Measurements from ENCODE around the gene RNF220.
A peak's percentile ranks its signal among the peaks of the same experiment; 100 is the strongest.

Gene RNF220

DNA sequence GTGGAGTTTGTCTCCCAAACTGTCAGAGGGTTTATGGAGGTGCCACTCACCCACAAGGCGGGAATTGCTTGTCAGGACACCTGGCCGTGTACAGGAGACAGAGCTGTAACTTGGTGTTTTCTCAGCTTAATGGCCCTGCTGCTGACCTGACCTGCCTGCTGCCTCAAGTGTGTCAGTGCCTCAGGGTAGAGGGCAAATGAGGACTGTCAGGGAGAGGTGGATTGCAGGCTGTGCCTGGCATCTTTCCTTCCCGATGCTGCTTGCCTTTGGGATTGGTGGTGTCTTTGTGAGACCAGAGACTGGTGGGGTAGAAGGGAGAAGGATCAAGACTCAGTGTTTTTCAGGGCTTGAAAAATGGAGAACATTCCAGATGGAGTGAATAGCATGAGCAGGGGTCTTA, 237.9 kb downstream of the RNF220 start:
- Histone ChIP-seq H3K36me3 (ENCODE audit: control insufficient read depth, insufficient read depth, low read length) (peaks cover 32% of the 10 kb centered on the region), H3K27ac (ENCODE audit: low read depth, low read length) (peak overlapping the region; percentile 96), H3K4me3 (ENCODE audit: low read length) (no peak overlapping the region), H3K9ac (ENCODE audit: low read length) (peak overlapping the region; percentile 8), H3K4me1 (ENCODE audit: control insufficient read depth, insufficient read depth, low read length) (peaks cover 65% of the 10 kb centered on the region), H3K27me3 (ENCODE audit: control insufficient read depth, insufficient read depth, low read length) (no peaks in the 10 kb centered on the region)

DNA sequence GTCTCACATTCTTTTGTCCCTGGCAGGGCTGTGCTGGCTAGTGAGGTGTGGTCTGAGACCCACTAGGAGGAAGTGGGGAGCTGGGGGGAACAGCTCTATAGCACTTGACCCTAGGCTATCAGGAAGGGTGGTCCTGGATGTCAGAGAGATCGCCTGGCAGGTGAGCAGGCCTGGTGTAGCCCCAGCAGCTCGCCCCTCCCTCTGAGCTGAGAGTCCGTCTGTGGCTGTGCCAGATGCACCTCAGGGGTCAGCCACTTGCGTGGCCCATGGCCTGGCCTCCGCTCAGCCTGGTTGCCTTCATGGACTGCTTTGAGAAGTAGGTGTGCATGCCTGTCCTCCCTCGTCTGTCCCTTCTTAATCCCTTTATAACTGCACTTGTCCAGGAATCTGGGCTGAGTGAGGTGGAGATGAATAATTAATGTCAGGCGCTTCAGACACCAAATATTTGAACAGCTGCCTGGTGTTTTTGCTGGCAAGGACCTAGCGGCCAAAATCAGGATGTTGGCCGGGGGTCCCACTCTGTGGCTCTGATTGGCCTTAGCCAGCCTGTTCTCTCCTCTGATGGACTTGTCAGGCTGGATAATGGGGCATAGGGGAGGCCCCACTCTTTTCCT, 238.8 kb downstream of the RNF220 start:
- Histone ChIP-seq H3K9ac (ENCODE audit: low read length) (no peak overlapping the region), H3K36me3 (ENCODE audit: control insufficient read depth, insufficient read depth, low read length) (peaks cover 32% of the 10 kb centered on the region), H3K4me3 (ENCODE audit: low read length) (no peak overlapping the region), H3K27me3 (ENCODE audit: control insufficient read depth, insufficient read depth, low read length) (no peaks in the 10 kb centered on the region), H3K4me1 (ENCODE audit: control insufficient read depth, insufficient read depth, low read length) (peaks cover 56% of the 10 kb centered on the region), H3K27ac (ENCODE audit: low read depth, low read length) (peak overlapping the region; percentile 96)

DNA sequence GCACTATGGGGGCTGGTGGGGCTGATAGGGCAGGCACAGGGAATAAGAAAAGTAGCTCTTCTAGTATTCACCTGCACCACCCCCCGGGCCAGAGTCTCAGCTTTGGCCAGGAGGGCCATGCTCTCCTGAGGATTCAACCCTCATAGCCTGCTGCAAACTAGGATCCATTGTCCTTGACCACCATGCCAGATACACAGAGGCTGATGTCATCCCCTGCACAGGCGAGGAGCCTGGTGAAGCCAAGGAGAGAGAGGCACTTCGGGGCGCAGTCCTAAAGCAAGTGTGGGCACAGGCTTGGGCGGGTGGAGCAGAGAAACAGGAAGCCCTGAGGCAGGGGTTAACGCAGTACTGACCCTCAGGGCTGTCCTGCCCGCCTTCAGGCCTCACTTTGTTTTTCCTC, 239.8 kb downstream of the RNF220 start:
- H3K36me3 ChIP-seq (ENCODE audit: control insufficient read depth, insufficient read depth, low read length): peaks cover 40% of the 10 kb centered on the region
- H3K27ac ChIP-seq (ENCODE audit: low read depth, low read length): peak overlapping the region; percentile 96
- no peak overlapping the region for H3K9ac ChIP-seq (ENCODE audit: low read length)
- H3K4me1 ChIP-seq (ENCODE audit: control insufficient read depth, insufficient read depth, low read length): peaks cover 53% of the 10 kb centered on the region
- no peaks in the 10 kb centered on the region for H3K27me3 ChIP-seq (ENCODE audit: control insufficient read depth, insufficient read depth, low read length)
- no peak overlapping the region for H3K4me3 ChIP-seq (ENCODE audit: low read length)

DNA sequence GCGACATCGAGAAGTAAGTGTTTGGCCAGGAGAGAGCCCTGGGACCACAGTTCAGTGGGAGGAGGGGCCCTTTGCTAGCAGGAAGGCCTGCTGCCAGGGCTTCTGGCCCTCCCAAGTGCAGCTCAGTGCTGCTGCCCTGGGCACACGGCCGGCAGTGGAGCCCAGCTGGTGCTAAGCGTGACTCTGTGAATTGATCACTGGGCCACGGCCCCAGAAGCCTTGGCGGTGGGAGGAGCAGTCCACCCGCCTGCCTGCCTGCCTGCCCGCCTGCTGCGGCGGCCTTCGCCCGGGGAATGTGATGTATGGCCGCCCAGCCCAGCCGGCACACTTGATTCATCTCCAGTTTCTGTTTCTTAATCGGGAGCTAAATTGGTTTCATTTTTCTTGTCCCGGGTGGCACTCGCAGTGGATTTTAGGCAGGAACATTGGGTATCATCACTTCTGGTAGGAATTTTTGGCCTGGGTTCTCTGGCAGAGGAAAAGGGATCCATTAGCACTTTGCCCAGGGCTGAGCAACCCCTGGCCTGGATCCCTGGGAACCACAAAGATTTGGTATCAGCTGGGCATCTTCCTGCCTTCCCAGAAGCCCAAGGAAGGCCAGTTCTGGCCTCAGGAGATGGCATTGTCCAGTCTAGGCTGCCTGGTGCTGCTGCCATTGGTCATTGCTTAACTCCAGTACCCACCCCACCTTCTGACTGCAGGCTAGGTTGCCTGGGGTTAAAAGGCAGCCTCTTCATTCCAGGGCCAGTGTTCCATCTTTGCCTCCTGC, 240.6 kb downstream of the RNF220 start:
- H3K27me3 ChIP-seq (ENCODE audit: control insufficient read depth, insufficient read depth, low read length): no peaks in the 10 kb centered on the region
- peak overlapping the region; percentile 5 for H3K9ac ChIP-seq (ENCODE audit: low read length)
- H3K4me3 ChIP-seq (ENCODE audit: low read length): peak overlapping the region; percentile 42
- H3K36me3 ChIP-seq (ENCODE audit: control insufficient read depth, insufficient read depth, low read length): peaks cover 48% of the 10 kb centered on the region
- peak overlapping the region; percentile 96 for H3K27ac ChIP-seq (ENCODE audit: low read depth, low read length)
- peaks cover 53% of the 10 kb centered on the region for H3K4me1 ChIP-seq (ENCODE audit: control insufficient read depth, insufficient read depth, low read length)

DNA sequence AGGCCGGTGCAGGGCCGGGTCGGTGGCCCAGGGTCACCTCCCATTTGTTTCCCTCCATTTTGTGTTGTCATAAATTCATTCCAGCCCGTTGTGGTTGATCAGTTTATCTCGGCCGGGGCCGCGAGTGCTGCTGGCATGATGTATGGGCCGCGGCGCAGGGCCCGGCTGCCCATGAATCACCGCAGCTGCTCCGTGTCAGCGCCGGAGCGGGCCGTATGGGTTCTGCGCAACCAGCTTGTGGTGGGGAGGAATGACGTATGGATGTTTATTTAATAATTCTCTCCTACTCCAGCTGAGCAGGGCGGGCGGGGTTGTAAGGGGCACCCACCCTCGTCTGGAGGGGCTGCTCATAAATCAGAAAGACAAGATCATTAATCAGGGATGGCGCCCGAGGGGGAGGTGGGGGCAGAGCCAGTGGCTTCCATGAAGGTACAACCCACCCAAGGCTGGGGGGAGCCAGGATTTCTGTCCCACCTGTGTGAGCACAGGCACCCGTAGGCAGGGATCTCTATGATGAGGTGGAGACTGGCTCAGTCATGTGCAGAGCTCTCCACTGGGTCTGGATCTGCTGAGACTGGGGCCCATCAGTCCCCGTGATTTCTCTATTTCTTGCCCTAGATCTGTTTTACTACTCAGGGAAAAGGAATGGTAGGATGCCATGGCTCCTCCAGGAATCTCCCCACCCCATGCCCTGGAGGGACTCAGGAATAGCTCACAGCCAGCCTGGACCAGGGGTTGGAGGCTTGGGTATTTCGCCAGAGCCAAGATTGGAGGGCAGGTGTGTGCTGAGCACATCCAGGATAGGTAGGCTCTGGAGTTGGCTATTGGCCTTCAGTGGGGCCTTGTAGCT, 241.4 kb downstream of the RNF220 start:
- peak overlapping the region; percentile 42 for H3K4me3 ChIP-seq (ENCODE audit: low read length)
- H3K36me3 ChIP-seq (ENCODE audit: control insufficient read depth, insufficient read depth, low read length): peaks cover 50% of the 10 kb centered on the region
- H3K4me1 ChIP-seq (ENCODE audit: control insufficient read depth, insufficient read depth, low read length): peaks cover 53% of the 10 kb centered on the region
- no peak overlapping the region for H3K9ac ChIP-seq (ENCODE audit: low read length)
- H3K27me3 ChIP-seq (ENCODE audit: control insufficient read depth, insufficient read depth, low read length): no peaks in the 10 kb centered on the region
- peak overlapping the region; percentile 96 for H3K27ac ChIP-seq (ENCODE audit: low read depth, low read length)

DNA sequence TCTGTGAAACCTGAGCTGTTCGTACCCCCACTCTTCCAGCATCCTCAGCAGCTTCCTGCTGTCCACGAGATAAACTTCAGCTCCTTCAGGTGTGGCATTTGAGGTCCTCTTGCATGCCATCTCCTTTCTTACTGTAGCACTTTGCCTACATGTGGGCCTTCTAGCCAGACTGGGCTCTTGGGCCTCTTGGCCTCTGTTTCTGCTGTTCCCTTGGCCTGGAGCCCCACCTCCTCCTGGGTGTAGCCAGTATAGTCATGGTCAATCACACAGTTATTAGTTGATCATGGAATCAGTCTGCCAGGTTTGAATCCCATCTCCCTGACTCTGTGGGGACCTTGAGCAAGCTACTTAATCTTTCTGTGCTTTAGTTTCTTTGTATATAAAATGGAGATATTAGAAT, 242.8 kb downstream of the RNF220 start:
- Histone ChIP-seq H3K27ac (ENCODE audit: low read depth, low read length) (no peak overlapping the region), H3K9ac (ENCODE audit: low read length) (no peak overlapping the region), H3K4me1 (ENCODE audit: control insufficient read depth, insufficient read depth, low read length) (peaks cover 40% of the 10 kb centered on the region), H3K36me3 (ENCODE audit: control insufficient read depth, insufficient read depth, low read length) (peaks cover 47% of the 10 kb centered on the region), H3K4me3 (ENCODE audit: low read length) (no peak overlapping the region), H3K27me3 (ENCODE audit: control insufficient read depth, insufficient read depth, low read length) (no peaks in the 10 kb centered on the region)

DNA sequence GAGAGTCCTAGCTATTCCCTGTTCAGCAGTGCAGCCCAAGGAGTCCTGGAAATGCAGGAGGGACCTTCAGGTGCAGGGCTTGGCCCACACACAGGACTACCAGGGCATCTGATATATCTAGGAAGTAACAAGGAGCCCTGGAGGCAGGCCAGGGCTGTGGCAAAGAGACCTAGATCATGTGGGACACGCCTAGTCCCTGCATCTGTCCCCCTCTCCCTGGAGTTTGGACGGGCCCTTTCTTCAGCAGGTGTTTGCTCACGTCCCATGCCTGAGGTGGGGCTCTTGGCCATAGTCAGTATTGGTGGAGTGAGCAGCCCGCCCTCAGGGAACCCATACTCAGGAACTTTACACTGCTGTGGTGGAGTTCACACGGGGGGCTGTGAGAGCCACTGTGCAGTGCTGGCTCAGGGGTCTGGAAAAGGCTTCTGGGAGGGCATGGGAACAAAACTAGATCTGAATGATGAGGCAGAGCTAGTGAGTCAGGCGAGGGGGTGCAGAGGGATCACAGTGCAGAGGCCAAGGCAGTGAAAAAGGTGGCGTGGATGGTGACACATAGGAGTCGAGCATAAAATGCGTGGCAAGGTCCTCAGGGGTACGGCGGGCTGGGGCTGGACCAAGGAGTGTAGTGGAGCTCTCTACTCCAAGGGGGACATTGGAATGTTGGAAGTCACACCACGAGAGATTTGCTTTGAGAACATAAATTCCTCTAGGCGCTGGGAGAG, 243.6 kb downstream of the RNF220 start:
- Histone ChIP-seq H3K4me3 (ENCODE audit: low read length) (no peak overlapping the region), H3K9ac (ENCODE audit: low read length) (no peak overlapping the region), H3K27ac (ENCODE audit: low read depth, low read length) (no peak overlapping the region), H3K4me1 (ENCODE audit: control insufficient read depth, insufficient read depth, low read length) (peaks cover 32% of the 10 kb centered on the region), H3K36me3 (ENCODE audit: control insufficient read depth, insufficient read depth, low read length) (peaks cover 39% of the 10 kb centered on the region), H3K27me3 (ENCODE audit: control insufficient read depth, insufficient read depth, low read length) (no peaks in the 10 kb centered on the region)

DNA sequence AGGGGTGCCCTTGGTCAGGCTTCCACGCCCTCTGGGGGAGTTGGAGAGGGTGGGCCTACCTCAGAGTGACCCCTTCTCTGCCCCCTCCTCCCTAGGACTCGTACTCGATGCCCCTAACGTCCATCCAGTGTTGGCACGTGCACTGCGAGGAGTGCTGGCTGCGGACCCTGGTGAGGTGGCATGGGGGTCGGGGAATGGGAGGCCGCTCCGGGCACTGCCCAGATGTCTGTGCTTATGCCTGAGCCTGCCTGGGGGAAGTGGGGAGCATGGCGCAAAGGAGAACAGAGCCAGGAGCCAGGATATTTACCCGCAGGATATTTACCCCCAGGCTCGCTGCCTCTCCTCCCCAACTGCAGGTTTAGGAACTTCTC, 244.7 kb downstream of the RNF220 start:
- Histone ChIP-seq H3K36me3 (ENCODE audit: control insufficient read depth, insufficient read depth, low read length) (peaks cover 42% of the 10 kb centered on the region), H3K9ac (ENCODE audit: low read length) (no peak overlapping the region), H3K27me3 (ENCODE audit: control insufficient read depth, insufficient read depth, low read length) (no peaks in the 10 kb centered on the region), H3K27ac (ENCODE audit: low read depth, low read length) (peak overlapping the region; percentile 68), H3K4me3 (ENCODE audit: low read length) (no peak overlapping the region), H3K4me1 (ENCODE audit: control insufficient read depth, insufficient read depth, low read length) (peaks cover 21% of the 10 kb centered on the region)

DNA sequence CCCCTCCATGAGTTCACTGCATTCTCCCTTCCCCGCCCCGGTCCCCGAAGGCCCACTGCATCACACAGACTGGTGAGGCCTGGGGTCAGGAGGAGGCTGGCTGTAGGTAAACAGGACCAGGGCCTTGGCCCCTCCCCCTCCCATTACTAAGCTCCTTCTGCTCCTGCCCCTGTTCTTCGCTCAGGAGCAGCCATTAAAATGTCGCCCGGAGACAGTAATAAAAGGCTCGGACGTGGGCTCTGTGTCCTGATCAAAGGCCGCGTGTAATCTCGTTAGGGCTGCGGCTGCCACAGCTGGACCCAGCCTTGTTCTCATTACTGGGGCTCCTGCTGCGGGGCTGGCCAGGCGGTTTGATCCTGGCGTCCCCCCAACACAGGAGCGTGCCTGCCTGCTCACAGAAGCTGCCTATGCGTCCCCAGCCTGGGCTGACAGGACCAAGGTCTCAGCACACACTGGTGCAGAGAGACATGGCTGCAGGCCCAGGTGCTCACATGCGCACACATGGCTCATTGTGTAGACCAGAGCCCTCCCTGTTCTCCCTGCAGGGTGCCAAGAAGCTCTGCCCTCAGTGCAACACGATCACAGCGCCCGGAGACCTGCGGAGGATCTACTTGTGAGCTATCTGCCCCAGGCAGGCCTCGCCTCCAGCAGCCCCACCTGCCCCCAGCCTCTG, 245.2 kb downstream of the RNF220 start:
- Histone ChIP-seq H3K4me1 (ENCODE audit: control insufficient read depth, insufficient read depth, low read length) (peaks cover 16% of the 10 kb centered on the region), H3K27ac (ENCODE audit: low read depth, low read length) (peak overlapping the region; percentile 68), H3K9ac (ENCODE audit: low read length) (no peak overlapping the region), H3K36me3 (ENCODE audit: control insufficient read depth, insufficient read depth, low read length) (peaks cover 39% of the 10 kb centered on the region), H3K4me3 (ENCODE audit: low read length) (no peak overlapping the region), H3K27me3 (ENCODE audit: control insufficient read depth, insufficient read depth, low read length) (no peaks in the 10 kb centered on the region)

DNA sequence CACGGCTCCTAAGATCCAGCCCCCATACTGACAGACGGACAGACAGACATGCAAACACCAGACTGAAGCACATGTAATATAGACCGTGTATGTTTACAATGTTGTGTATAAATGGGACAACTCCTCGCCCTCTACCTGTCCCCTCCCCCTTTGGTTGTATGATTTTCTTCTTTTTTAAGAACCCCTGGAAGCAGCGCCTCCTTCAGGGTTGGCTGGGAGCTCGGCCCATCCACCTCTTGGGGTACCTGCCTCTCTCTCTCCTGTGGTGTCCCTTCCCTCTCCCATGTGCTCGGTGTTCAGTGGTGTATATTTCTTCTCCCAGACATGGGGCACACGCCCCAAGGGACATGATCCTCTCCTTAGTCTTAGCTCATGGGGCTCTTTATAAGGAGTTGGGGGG, 246.0 kb downstream of the RNF220 start:
- Histone ChIP-seq H3K4me3 (ENCODE audit: low read length) (no peak overlapping the region), H3K36me3 (ENCODE audit: control insufficient read depth, insufficient read depth, low read length) (peaks cover 37% of the 10 kb centered on the region), H3K9ac (ENCODE audit: low read length) (no peak overlapping the region), H3K27ac (ENCODE audit: low read depth, low read length) (peak overlapping the region; percentile 68), H3K27me3 (ENCODE audit: control insufficient read depth, insufficient read depth, low read length) (no peaks in the 10 kb centered on the region), H3K4me1 (ENCODE audit: control insufficient read depth, insufficient read depth, low read length) (peaks cover 9% of the 10 kb centered on the region)

DNA sequence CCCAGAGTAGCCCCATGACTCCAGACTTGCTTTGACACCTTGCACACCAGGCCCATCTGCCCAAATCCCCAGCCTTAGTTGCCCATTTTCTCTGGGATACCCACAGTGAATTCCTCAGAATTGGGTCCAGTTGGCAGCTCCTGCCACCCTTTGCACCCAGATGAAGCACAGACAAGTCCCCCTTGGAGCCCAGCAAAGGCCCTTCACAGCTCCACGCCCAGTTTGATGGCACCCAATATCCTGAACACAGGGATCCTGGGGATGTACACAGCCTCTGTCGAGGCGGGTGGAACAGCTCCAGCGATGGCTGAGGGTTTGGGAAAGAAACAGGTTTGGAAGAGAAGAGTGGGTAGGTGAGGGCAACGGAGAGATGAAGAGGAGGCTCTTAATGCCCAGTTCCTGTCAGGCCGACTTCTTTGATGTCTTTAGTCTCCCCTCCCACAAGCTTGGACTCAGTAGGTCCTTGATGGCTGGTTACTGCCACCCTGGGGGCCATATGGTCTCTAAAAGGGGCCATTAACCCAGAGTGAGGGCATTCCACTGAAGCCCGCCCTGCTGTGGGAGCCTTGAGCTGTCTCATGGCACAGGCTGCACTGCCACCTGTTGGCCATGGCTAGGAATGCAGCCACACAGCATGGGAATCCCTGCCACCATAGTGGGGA, 247.5 kb downstream of the RNF220 start:
- no peaks in the 10 kb centered on the region for H3K4me1 ChIP-seq (ENCODE audit: control insufficient read depth, insufficient read depth, low read length)
- no peak overlapping the region for H3K9ac ChIP-seq (ENCODE audit: low read length)
- peaks cover 33% of the 10 kb centered on the region for H3K36me3 ChIP-seq (ENCODE audit: control insufficient read depth, insufficient read depth, low read length)
- H3K27ac ChIP-seq (ENCODE audit: low read depth, low read length): no peak overlapping the region
- H3K4me3 ChIP-seq (ENCODE audit: low read length): no peak overlapping the region
- H3K27me3 ChIP-seq (ENCODE audit: control insufficient read depth, insufficient read depth, low read length): no peaks in the 10 kb centered on the region

All from rectal smooth muscle tissue (tissue), 1 donor.